ENCODE data around the gene VPS26B.

- TF ChIP-seq YY1 (IDR thresholded peaks at IDR 0.05; ENCODE audit: insufficient read depth, insufficient read length) (no peak), SUZ12 (IDR thresholded peaks at IDR 0.05; ENCODE audit: extremely low read depth, insufficient read depth, insufficient read length) (no peak), ZNF274 (IDR thresholded peaks at IDR 0.05; ENCODE audit: low read depth, low read length) (no peak)
Observed at GRCh38 chr11:134250675-134251074, 26.2 kb downstream of the VPS26B start.

Data from NT2/D1 (cell line).